SHP77 (cell line): Measurements from ENCODE around the gene SLC50A1.

Source experiments
- DNase-seq, 2 experiments: peaks; one replicate each; lab custom pipeline; 2025; lab: John Stamatoyannopoulos, UW

SLC50A1 gene

DNA sequence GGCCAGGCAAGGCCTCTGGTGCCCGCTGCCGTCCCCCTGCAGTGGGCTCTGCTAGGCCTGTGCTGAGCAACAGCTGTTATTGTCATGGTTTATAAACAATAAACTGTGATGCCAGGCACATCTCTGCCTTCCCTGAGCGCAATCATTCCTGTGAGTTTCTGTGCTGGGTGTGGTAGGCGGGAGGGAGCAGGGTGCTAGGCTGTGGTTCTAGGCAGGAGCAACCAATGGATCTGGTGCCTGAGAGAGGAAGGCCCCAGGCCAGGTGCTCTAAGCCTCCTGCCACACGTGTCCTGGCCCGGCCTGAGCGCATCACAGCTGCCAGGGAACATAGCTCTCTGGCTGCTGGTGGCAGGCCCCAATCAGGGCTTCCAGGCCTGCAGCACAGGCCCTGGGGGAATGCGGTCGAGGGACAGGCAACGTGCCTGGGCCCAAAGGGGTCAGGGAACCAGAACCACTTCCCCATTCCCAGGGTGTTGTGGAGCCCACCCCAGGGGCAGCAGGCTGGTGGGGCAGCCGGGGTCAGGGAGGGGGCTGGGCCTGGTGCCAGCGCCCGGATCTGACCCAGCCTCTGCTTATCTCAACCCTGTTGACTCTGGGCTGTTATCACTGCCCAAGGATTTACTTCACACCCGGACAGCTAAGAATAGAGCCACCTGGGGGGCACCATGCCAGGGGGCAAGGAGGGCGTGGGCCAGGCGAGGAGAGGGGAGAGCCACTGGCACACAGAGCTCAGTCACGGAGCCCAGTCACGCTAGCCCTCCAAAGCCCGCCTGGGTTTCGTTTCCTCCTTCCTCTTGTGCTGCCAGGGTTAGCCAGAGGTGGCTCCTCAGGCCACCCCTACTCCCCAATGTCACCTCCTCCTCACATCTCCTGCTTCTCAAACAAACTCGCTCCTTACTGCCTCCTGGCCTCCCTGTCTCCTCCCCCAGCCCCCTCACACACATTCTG is 49.5 kb downstream of the SLC50A1 start:
- no peak for DNase-seq

DNA sequence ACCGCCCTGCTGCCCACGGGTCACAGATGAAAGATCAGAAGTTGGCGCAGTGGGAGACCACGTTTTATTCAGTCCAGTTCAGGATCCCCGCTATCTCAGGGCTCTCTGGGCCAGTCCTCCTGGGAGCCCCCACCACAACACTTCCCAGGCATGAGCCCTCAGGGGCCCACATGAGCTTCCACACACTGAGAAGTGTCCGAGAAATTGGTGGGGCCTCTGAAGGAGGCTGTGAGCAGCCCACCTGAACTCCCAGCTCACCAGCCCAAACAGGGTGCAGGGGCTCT is 50.1 kb downstream of the SLC50A1 start:
- DNase-seq, result no peak

DNA sequence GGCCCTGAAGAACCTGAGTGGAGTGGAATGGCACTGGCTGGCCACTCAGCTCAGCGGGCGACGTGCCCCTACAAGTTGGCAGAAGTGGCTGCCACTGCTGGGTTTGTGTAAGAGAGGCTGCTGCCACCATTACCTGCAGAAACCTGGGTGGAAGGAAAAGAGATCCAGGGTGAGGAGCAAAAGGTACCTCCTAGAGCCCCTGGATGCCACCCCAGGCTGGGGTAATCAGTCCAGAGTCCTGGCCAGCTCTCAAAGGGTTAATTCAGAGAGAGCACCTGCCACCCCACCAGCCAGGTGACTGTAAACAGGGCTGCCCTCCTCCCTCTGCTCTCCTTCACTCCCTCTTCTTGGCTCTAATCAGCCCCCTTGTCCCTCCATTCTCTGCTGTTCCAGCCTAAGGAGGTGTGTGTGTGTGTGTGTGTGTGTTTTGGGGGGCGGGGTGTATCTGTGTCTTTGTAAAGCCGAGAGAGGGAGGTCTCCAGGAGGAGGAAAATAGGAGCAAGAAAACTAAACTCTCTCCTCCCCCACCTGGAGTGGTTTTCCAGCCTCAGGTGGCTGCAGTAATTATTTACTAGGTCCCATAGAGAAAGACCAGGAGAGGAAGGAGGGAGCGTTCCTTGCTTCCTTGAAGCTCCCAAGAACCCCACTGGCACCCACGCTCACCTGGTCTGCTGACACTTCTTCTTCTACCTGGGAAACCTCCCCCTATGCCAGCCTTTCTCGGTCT is 50.6 kb downstream of the SLC50A1 start:
- DNase-seq, result no peak

DNA sequence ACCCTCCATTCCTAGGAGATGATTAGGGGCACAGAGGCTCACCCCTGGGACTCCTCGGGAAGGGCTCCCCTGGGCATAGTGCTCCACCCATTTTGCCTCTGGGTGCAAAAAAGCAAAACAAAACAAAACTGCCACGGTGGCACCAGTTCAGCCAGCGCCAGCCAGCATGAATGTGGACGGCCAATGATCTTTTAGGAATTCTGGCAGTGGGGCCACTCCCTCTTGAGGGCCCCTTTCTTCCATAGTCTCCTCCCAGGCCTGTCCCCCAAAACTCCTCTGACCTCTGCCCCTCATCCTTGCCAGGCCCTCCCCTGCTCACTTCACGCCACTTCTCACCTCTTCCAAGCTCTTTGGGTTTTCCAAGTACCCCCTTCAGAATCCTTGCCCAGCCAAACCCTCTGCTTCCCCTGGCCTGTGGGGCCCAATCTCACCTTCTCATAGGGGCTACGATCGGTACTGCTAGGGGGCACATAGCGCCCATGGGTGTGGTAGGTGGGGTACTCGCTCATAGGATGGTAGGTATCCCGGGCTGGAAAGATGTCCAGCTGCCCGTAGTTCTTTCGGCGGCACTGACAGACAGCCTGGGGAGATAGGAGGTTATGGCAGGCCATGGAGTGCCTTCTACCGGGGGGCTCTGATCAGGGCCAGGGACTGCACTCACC is 51.3 kb downstream of the SLC50A1 start:
- no peak for DNase-seq

DNA sequence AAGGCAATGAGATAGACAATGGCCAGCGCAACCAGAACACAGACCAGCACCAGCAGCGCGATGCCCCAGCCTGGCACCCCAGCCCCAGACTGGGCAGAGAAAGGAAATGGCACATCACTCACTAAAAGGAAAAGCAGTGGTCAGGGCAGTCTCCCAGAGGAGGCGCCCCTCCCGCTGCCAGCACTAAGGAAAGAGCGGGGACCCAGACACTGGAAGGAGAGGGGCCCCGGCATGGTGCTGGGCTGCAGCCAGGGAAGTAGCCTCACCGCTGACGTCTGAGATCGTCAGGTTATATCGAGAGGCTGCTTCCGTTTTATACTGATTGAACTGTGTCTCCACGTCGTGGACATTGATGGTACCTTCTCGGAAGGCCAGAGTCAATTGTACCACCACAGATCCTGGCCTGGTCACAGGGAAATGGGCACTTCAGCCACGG is 51.8 kb downstream of the SLC50A1 start:
- no peak for DNase-seq

DNA sequence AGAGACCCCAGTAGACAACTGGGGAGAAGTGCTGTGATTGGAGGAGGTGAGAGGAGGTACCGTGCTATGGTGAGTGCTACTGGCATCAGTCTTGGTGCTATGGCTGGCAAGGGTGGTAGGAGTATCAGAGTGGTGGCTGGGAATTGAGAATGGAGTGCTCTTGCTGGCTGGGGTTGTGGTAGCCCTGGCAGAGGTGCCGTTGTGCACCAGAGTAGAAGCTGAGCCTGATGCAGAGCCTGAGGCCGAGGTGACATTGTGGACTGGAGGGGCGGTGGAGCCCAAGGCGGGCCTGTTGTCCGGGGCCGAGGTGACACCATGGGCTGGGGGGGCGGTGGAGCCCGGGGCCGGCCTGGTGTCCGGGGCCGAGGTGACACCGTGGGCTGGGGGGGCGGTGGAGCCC is 52.6 kb downstream of the SLC50A1 start:
- DNase-seq, result no peak
